A673 (cell line): Measurements from ENCODE around the gene FAXDC2.

ENCODE experiments used
- EZH2 ChIP-seq: fragments of 200-600 bp; sonication (generic); IDR thresholded peaks from 2 replicates; pipeline ENCODE4 v1.6.1; 2017; ENCODE audit warnings: borderline replicate concordance, low read depth, mild to moderate bottlenecking, mixed read lengths, antibody characterized with exemption, low read length; ENCODE audit not compliant: poor library complexity, severe bottlenecking
- TF ChIP-seq, protein P1 (sequence below): fragments of 300-800, 200-600 bp; sonication (generic); conservative IDR thresholded peaks from 2 replicates; pipeline ENCODE4 v1.5.1; 2017; ENCODE audit warnings: low read depth, mild to moderate bottlenecking, antibody characterized with exemption, low read length, moderate library complexity, mixed read lengths

DNA sequence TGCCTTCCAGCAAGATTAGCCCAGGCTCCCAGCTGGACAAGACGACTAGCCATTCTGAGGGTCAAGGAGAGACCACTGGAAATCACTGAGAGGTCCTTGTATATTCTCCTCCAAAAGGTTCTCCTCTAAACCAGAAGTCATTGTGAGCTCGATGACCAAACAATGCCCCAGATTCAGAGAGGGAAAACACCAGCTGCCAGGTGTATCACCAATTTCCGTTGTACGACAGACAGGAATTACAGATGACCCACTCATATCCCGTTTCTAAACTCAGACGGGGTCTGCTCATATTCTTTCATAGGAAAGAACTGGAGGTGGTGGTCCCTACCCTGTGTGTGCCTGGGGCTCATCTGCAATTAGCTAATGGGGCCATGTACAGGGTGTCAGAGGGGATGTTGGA is 14.2 kb downstream of the FAXDC2 start:
- TF ChIP-seq, protein P1, sequence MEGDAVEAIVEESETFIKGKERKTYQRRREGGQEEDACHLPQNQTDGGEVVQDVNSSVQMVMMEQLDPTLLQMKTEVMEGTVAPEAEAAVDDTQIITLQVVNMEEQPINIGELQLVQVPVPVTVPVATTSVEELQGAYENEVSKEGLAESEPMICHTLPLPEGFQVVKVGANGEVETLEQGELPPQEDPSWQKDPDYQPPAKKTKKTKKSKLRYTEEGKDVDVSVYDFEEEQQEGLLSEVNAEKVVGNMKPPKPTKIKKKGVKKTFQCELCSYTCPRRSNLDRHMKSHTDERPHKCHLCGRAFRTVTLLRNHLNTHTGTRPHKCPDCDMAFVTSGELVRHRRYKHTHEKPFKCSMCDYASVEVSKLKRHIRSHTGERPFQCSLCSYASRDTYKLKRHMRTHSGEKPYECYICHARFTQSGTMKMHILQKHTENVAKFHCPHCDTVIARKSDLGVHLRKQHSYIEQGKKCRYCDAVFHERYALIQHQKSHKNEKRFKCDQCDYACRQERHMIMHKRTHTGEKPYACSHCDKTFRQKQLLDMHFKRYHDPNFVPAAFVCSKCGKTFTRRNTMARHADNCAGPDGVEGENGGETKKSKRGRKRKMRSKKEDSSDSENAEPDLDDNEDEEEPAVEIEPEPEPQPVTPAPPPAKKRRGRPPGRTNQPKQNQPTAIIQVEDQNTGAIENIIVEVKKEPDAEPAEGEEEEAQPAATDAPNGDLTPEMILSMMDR, result no peak
- no peak for TF ChIP-seq EZH2
